Central memory CD8-positive, alpha-beta T cell (primary cell): ENCODE data around the gene STK32B.

ENCODE experiments used
- ATAC-seq: fragments of 150-1000 bp; cut with Tn5 transposase; replicated peaks from 2 replicates; pipeline ENCODE4 v1.10.0; 2022; ENCODE audit warnings: mild to moderate bottlenecking, moderate FRiP score, moderate number of reproducible peaks; ENCODE audit not compliant: poor library complexity, severe bottlenecking; ENCODE audit errors: extremely low read depth
- DNase-seq, 2 donors: peaks; one replicate each; pipeline ENCODE4 v3.0.0; 2021; ENCODE audit warnings: low spot score in 2 of 2
- H3K27ac Mint-ChIP-seq: one replicate; pipeline ENCODE4 v1.8.0; 2022; ENCODE audit warnings: low read depth, mild to moderate bottlenecking, moderate library complexity, mixed read lengths
- H3K27me3 Mint-ChIP-seq: one replicate; pipeline ENCODE4 v1.8.0; 2022; ENCODE audit warnings: mixed read lengths
- H3K36me3 Mint-ChIP-seq: one replicate; pipeline ENCODE4 v1.8.0; 2022; ENCODE audit warnings: mild to moderate bottlenecking, moderate library complexity, mixed read lengths; ENCODE audit not compliant: insufficient read depth
- H3K4me1 Mint-ChIP-seq: one replicate; pipeline ENCODE4 v1.8.0; 2022; ENCODE audit warnings: mixed read lengths
- H3K4me3 Mint-ChIP-seq: one replicate; pipeline ENCODE4 v1.8.0; 2022; ENCODE audit warnings: mild to moderate bottlenecking, moderate library complexity, mixed read lengths
- H3K9me3 Mint-ChIP-seq: one replicate; pipeline ENCODE4 v1.8.0; 2022; ENCODE audit warnings: mixed read lengths

STK32B gene

DNA sequence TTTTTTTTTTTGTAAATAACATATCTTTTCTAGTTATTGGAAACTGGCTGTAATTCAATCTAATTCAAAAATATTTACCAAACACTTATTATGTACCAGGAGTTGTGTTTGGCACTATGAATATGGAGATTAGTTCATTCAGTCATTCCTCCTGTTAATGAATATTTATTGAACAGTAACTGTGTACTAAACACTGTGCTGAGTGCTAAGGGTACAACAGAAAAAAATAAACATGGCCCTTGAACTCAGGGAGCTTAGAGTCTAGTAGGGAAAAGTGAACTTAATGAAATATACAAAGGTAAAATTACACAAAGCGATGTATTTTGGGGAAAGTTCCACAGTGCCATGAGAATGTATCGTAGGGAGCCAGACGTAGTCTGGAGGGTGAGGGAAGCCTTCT, 87.1 kb downstream of the STK32B start:
- no peaks in the 10 kb centered on the region for H3K9me3 Mint-ChIP-seq
- no peaks in the 10 kb centered on the region for H3K36me3 Mint-ChIP-seq
- H3K27ac Mint-ChIP-seq = no peak overlapping the region
- no peak overlapping the region for H3K4me3 Mint-ChIP-seq
- peaks cover 33% of the 10 kb centered on the region for H3K27me3 Mint-ChIP-seq
- ATAC-seq (no peak), DNase-seq (no peak)
- no peaks in the 10 kb centered on the region for H3K4me1 Mint-ChIP-seq

DNA sequence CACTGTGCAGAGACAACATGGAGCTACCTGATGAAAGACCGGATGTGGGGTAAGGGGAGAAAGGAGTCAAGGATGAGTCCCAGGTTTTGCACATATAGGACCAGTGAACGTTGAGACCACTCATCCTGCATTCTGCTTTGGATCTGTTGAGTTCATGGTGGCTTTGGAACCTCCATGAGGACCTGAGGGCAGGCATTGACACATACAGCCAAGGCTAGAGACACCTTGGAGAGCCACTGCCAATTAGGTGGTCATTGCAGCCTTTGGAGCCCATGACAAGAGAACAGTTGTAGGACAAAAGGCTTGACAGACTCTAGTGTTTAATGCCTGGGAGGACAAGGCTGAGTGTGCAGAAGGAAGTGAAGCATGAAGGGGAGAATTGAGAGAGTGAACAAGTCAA, 87.9 kb downstream of the STK32B start:
- ATAC-seq = no peak

DNA sequence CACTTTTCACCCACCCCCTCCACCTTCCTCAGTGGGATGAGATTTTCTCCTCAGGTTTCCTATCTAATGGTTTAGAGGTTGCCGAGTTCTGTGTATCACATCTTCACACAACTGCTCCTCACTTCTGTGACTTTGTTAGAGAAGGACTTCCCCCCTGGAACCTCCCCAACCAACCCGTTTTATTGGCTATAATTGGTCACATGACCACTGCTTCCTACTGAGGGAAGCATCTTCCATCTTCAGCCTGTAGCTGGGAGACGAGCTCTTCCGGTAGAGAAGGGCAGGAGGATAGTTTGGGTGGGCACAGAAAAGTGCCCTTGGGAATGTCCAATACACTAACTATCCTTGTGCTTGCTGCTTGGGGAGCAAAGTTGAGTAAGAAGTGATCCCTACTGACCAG, 90.5 kb downstream of the STK32B start:
- Mint-ChIP-seq H3K36me3 (no peaks in the 10 kb centered on the region), H3K4me3 (no peak overlapping the region), H3K4me1 (no peaks in the 10 kb centered on the region), H3K27ac (no peak overlapping the region), H3K9me3 (no peaks in the 10 kb centered on the region), H3K27me3 (peaks cover 42% of the 10 kb centered on the region)
- ATAC-seq (no peak), DNase-seq (no peak)

More for the DNA sequence above, 87.9 kb downstream of the STK32B start:
- Mint-ChIP-seq H3K27me3 (peaks cover 40% of the 10 kb centered on the region), H3K4me3 (no peak overlapping the region), H3K4me1 (no peaks in the 10 kb centered on the region), H3K9me3 (no peaks in the 10 kb centered on the region), H3K36me3 (no peaks in the 10 kb centered on the region), H3K27ac (no peak overlapping the region)
- no peak for DNase-seq

DNA sequence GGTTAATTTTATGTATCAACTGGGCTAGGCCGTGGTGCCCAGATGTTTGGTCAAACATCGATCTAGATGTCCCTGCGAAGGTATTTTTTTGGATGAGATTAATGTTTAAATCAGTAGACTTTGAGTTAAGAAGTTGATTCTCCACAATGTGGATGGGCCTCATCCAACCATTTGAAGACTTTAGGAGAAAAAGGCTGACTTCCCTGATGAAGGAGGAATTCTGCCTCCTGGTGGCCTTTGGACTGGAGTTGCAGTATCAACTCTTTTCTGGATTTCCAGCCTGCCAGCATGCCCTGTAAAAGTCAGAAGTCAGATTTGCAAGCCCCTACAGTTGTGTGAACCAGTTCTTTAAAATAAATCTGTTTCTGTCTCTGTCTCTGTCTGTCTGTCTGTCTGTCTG, 91.4 kb downstream of the STK32B start:
- Mint-ChIP-seq H3K9me3 (no peaks in the 10 kb centered on the region), H3K27me3 (peaks cover 42% of the 10 kb centered on the region), H3K4me1 (no peaks in the 10 kb centered on the region), H3K27ac (no peak overlapping the region), H3K4me3 (no peak overlapping the region), H3K36me3 (no peaks in the 10 kb centered on the region)
- no peak for ATAC-seq
- no peak for DNase-seq

DNA sequence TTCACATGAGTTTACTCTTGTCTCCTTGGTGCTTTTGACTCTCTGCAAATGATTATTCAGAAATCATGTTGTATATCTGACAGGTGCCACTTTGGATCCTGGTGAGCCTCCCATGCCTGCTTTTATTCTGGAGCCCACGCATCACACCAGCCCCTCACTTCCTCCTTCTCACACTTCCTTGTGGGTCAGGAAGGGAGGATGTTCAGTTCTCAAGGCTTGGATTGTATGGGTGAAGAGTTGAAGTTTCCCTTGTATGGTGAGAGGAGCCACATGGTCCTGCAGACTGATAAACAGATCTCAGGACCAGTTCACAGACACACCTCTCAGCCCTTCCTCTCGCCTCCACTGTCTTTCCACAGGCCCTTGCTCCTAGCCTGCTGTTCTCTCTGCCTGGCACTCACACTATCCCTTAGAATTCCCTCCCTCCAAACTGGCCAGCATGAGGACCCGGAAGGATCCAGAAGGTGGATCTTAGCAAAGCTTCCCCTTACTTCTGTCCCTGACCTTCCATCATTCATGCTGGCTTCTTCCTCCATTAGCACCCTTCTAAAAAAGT, 92.1 kb downstream of the STK32B start:
- no peak overlapping the region for H3K27ac Mint-ChIP-seq

DNA sequence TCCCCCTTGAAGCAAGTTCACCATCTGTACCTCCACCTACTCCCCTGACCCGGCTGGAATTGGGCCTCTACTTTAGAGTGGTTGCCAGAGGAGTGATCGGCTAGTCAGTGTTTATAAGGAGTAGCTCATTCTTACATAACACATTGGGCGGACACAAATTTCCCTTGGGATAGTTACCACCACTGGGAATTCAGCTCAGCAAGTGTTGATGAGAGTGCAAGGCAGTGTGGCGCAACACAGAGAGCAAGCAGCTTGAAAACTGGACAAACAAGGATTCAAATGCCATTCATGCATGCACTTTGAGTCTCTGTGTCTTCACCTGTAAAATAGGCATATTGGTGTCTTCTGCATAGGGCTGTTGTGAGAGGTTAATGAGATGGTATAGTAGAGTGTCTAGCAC, 92.7 kb downstream of the STK32B start:
- ATAC-seq = no peak
- H3K9me3 Mint-ChIP-seq = no peaks in the 10 kb centered on the region
- no peaks in the 10 kb centered on the region for H3K36me3 Mint-ChIP-seq
- no peak overlapping the region for H3K4me3 Mint-ChIP-seq
- peaks cover 43% of the 10 kb centered on the region for H3K27me3 Mint-ChIP-seq
- DNase-seq = no peak
- no peak overlapping the region for H3K27ac Mint-ChIP-seq
- H3K4me1 Mint-ChIP-seq = no peaks in the 10 kb centered on the region

More for the DNA sequence above, 92.1 kb downstream of the STK32B start:
- peaks cover 43% of the 10 kb centered on the region for H3K27me3 Mint-ChIP-seq
- H3K9me3 Mint-ChIP-seq = no peaks in the 10 kb centered on the region
- ATAC-seq = no peak
- no peak for DNase-seq
- H3K4me3 Mint-ChIP-seq = no peak overlapping the region
- H3K36me3 Mint-ChIP-seq = no peaks in the 10 kb centered on the region
- H3K4me1 Mint-ChIP-seq = no peaks in the 10 kb centered on the region

DNA sequence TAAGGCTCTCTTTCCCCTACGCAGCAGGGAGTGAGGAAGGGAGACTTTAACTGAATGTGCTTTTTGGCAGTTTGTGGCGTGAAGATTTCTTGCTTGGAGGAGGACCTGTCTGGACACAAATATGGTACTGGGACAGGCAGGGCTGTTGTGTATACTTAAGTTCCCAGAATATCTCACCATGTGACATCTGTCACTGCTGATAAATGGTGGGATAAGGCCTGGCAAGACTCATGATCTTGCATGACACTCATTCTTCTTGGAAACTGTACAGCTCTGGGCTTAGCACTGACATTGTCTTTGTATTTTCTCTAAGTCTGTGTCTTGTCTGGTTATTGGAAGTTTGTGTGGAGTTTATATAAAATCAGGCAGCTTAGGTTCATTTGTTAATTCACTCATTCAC, 93.1 kb downstream of the STK32B start:
- H3K27ac Mint-ChIP-seq = no peak overlapping the region
- ATAC-seq (no peak), DNase-seq (no peak)
- H3K4me1 Mint-ChIP-seq = no peaks in the 10 kb centered on the region
- H3K9me3 Mint-ChIP-seq = no peaks in the 10 kb centered on the region
- no peak overlapping the region for H3K4me3 Mint-ChIP-seq
- H3K36me3 Mint-ChIP-seq = no peaks in the 10 kb centered on the region
- H3K27me3 Mint-ChIP-seq = peaks cover 39% of the 10 kb centered on the region

DNA sequence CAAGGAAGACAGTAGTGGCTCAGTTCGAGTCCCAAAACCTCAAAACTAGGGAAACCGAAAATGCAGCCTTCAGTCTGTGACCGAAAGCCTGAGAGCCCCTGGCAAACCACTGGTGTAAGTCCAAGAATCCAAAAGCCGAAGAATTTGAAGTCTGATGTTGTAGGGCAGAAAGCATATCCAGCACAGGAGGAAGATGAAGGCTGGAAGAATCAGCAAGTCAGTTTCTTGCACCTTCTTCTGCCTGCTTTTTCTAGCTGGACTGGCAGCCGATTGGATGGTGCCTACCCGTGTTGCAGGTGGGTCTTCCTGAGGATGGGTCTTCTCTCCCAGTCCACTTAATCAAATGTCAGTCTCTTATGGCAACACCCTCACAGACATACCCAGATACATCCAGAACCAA, 95.0 kb downstream of the STK32B start:
- H3K27me3 Mint-ChIP-seq = peaks cover 28% of the 10 kb centered on the region
- H3K4me3 Mint-ChIP-seq = no peak overlapping the region
- ATAC-seq = no peak
- H3K36me3 Mint-ChIP-seq = no peaks in the 10 kb centered on the region
- no peak for DNase-seq
- no peaks in the 10 kb centered on the region for H3K4me1 Mint-ChIP-seq
- H3K27ac Mint-ChIP-seq = no peak overlapping the region
- no peaks in the 10 kb centered on the region for H3K9me3 Mint-ChIP-seq

DNA sequence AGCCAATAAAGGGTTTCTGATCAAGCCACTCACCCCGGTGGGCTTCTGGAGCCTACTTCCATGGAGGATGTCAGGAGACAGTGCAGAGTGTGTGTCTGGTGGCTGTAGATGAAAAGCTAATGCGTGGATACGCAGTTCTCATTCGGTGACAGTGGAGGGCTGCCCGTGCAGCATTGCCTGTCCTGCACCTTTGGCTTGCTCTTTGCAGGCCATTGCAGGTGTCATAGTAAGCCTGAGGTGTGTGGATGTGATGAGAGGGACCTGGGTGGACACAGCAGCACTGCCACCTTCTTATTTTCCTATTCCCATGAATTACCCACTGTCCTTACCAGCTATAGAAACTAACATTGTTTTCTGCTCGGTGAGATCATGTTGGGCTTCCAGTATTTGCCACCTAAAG, 101.2 kb downstream of the STK32B start:
- Mint-ChIP-seq H3K27ac (no peak overlapping the region), H3K4me3 (no peak overlapping the region), H3K36me3 (no peaks in the 10 kb centered on the region), H3K9me3 (no peaks in the 10 kb centered on the region), H3K4me1 (no peaks in the 10 kb centered on the region), H3K27me3 (peaks cover 43% of the 10 kb centered on the region)
- DNase-seq (no peak), ATAC-seq (no peak)

DNA sequence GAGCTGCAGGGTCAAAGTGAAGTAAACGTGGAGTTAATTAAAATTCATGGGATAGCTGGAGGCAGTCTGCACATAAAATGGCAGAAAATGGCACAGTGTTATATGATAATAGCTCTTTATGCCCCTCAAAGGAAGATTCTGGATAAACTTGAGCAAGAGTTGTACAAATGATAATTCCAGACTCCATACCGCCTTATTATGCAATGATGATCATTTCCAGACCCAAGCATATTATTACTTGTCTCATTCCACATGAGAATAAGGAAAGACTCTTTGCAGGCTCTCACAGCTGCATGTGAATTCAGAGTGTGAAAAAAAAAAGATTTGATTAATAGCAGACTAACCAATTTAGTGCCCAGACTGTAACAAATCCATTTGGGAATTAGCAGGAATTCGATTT, 105.4 kb downstream of the STK32B start:
- Mint-ChIP-seq H3K36me3 (no peaks in the 10 kb centered on the region), H3K4me1 (no peaks in the 10 kb centered on the region), H3K9me3 (no peaks in the 10 kb centered on the region), H3K27me3 (peaks cover 51% of the 10 kb centered on the region), H3K4me3 (no peak overlapping the region), H3K27ac (no peak overlapping the region)
- ATAC-seq (no peak), DNase-seq (no peak)

DNA sequence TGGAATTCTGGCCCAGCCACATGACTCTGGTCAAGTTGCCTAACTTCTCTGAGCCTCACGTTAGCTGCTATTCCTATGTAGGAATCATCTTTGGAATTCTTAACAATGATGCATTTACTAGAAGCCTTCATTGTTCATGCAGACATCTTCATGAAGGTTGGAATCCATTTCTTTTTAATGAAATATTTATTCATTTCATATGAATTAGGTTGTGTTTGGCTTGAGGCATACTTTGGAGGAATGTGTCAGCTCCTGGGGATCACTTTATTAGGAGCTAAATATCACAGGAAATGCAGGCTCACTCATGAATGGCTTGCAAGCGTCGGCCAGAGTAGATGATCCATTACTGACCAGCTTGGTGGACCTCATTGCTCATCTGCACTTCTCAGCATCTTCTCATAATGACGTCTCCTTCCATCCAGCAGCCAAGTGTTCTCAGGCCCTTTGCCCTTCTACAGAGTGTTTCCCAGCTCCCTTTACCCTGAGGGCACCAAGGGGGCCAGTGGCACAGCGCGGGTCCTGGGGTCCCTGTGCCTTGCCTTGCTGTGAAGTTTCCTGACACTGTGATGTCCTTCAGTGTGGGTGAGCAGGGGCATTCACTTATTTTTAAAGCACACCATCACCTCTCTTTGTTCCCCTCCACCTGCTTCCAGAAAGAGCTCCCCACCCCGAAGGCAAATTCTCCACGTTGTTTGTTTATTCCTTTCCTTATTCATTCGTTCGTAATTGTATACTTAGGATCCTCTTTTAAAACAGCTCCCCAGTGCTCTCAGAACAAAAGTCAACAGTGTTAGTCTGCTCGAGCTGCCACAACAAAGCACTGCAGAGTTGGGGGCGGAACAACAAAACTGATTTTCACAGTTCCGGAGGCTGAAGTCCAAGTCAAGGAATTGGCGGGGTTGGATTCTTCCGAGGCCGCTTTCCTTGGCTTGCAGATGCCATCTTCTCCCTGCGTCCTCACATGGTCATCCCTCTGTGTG, 106.8 kb downstream of the STK32B start:
- Mint-ChIP-seq H3K4me3 (no peak overlapping the region), H3K27ac (no peak overlapping the region), H3K36me3 (no peaks in the 10 kb centered on the region), H3K4me1 (no peaks in the 10 kb centered on the region), H3K9me3 (no peaks in the 10 kb centered on the region), H3K27me3 (peaks cover 44% of the 10 kb centered on the region)
- ATAC-seq (no peak), DNase-seq (no peak)

DNA sequence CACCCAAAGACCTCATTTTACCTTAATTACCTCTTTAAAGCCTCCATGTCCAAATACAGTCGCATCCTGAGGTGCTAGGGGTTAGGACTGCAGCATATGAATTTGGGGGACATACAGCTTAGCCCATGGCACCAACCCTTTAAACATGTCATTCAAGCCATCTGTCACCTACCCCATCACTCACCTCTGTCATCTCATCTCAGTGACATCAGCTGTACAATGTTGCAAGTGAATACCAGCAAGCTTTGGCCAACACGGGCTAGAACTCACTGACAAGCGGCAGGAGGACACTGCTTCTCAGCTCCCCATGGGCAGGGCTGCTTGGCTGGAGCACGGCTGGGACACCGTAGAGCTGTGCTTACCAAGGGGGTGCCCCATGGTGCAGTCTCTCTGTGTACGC, 107.5 kb downstream of the STK32B start:
- DNase-seq (no peak), ATAC-seq (no peak)
- Mint-ChIP-seq H3K27ac (no peak overlapping the region), H3K4me3 (no peak overlapping the region), H3K36me3 (no peaks in the 10 kb centered on the region), H3K4me1 (no peaks in the 10 kb centered on the region), H3K27me3 (peaks cover 50% of the 10 kb centered on the region), H3K9me3 (no peaks in the 10 kb centered on the region)

DNA sequence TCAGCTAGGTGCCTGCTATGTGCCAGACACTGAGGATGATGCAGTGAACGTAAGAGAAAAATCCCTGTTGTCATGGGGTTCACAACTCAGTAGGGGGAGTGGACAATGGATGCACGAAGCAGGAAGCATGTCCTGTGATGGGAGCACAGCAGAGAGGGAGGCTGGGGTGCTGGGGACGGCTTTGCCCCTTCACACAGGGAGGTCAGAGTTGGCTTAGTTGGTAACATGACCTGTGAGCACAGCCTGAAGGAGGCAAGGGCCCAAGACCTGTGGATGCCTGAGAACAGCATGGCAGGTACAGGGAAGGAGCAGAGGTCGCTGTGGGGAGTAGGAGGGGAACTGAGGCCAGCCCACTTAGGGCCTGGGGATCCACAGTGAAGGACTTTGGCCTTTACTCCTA, 109.4 kb downstream of the STK32B start:
- ATAC-seq = no peak
- no peaks in the 10 kb centered on the region for H3K9me3 Mint-ChIP-seq
- peaks cover 38% of the 10 kb centered on the region for H3K27me3 Mint-ChIP-seq
- no peaks in the 10 kb centered on the region for H3K36me3 Mint-ChIP-seq
- no peak overlapping the region for H3K27ac Mint-ChIP-seq
- no peak for DNase-seq
- H3K4me1 Mint-ChIP-seq = no peaks in the 10 kb centered on the region
- H3K4me3 Mint-ChIP-seq = no peak overlapping the region
